Dermis microvascular lymphatic vessel endothelial cell (primary cell): Measurements from ENCODE around the gene RTBDN. TPM values are rescaled to one million over a fixed set of nuclear protein-coding genes. Genes with fewer than 3 reads are reported as not detected.

Experiments
- DNase-seq, 2 donors: peaks; one replicate each; pipeline versions ENCODE4 v3.0.0 to v3.0.0-alpha.2; 2010; ENCODE audit warnings: low read depth in 2 of 2
- total RNA-seq: library from RNA; depleted of rRNA; stranded (reverse); fragments of >200 nt; gene quantifications from 2 replicates; pipeline ENCODE4 v1.2.1, GENCODE V29; 2014

Gene RTBDN
- total RNA-seq, 1 donor from 2014 or later = not detected

- DNase-seq = peak; percentile 93 to 97
Observed at GRCh38 chr19:12782424-12783290, 51.7 kb downstream of the RTBDN start.

- DNase-seq = peak; percentile 90 to 95
Observed at GRCh38 chr19:12782174-12782423, 52.3 kb downstream of the RTBDN start.

- DNase-seq = peak in 1 of 2 donors; percentile 85
Observed at GRCh38 chr19:12779162-12779993, 55.0 kb downstream of the RTBDN start.

- no peak for DNase-seq
Observed at GRCh38 chr19:12778905-12779161, 55.5 kb downstream of the RTBDN start.

- DNase-seq = peak in 1 of 2 donors; percentile 85
Observed at GRCh38 chr19:12778017-12778904, 56.1 kb downstream of the RTBDN start.

GRCh38 chr19:12777217-12778016, 57.0 kb downstream of the RTBDN start:
- peak in 1 of 2 donors; percentile 81 for DNase-seq

Other genes with a start within 250 kb of the RTBDN start
- 6.5 and 6.8 TPM in 2 replicates for gene ZNF490, start 223.8 kb downstream of the RTBDN start, total RNA-seq
- 10.4 and 11.2 TPM in 2 replicates for gene ZNF791, start 223.7 kb downstream of the RTBDN start, total RNA-seq
- 35.4 and 68.9 TPM in 2 replicates for gene MAN2B1, start 167.8 kb downstream of the RTBDN start, total RNA-seq
- gene WDR83, start 167.8 kb downstream of the RTBDN start, total RNA-seq = 5.8 and 6.7 TPM in 2 replicates
- 46.1 and 53.2 TPM in 2 replicates for gene DHPS, start 152.7 kb downstream of the RTBDN start, total RNA-seq
- gene GNG14, start 146.6 kb downstream of the RTBDN start, total RNA-seq = not detected in 2 replicates
- 6.2 and 9.0 TPM in 2 replicates for gene FBXW9, start 137.9 kb downstream of the RTBDN start, total RNA-seq
- 14.2 and 34.3 TPM in 2 replicates for gene TNPO2, start 110.6 kb downstream of the RTBDN start, total RNA-seq
- 120 and 166 TPM in 2 replicates for gene TRIR, start 99.9 kb downstream of the RTBDN start, total RNA-seq
- gene GET3, start 97.1 kb downstream of the RTBDN start, total RNA-seq = 82.2 and 92.3 TPM in 2 replicates
- not detected in 2 replicates for gene BEST2, start 82.8 kb downstream of the RTBDN start, total RNA-seq
- 6.2 and 12.0 TPM in 2 replicates for gene HOOK2, start 59.0 kb downstream of the RTBDN start, total RNA-seq
- 71.4 and 164 TPM in 2 replicates for gene JUNB, start 43.1 kb downstream of the RTBDN start, total RNA-seq
- gene PRDX2, start 32.8 kb downstream of the RTBDN start, total RNA-seq = 199 and 256 TPM in 2 replicates
- not detected in 2 replicates for gene THSD8, start 32.5 kb downstream of the RTBDN start, total RNA-seq
- gene RNASEH2A, start 28.0 kb downstream of the RTBDN start, total RNA-seq = 15.0 and 16.6 TPM in 2 replicates
- gene MAST1, start 3.9 kb upstream of the RTBDN start, total RNA-seq = 0.26 and 1.1 TPM in 2 replicates
- gene DNASE2, start 46.9 kb upstream of the RTBDN start, total RNA-seq = 19.1 and 33.5 TPM in 2 replicates
- 0.13 and 0.25 TPM in 2 replicates for gene KLF1, start 52.6 kb upstream of the RTBDN start, total RNA-seq
- 18.9 and 20.4 TPM in 2 replicates for gene GCDH, start 56.6 kb upstream of the RTBDN start, total RNA-seq
- gene SYCE2, start 84.7 kb upstream of the RTBDN start, total RNA-seq = 0.25 and 0.26 TPM in 2 replicates
- 44.6 and 49.3 TPM in 2 replicates for gene FARSA, start 99.1 kb upstream of the RTBDN start, total RNA-seq
- 1,348 and 1,401 TPM in 2 replicates for gene CALR, start 104.0 kb upstream of the RTBDN start, total RNA-seq
- 52.4 and 59.2 TPM in 2 replicates for gene RAD23A, start 111.3 kb upstream of the RTBDN start, total RNA-seq
- gene GADD45GIP1, start 122.6 kb upstream of the RTBDN start, total RNA-seq = 17.6 and 24.0 TPM in 2 replicates
- 0.25 and 0.26 TPM in 2 replicates for gene DAND5, start 135.0 kb upstream of the RTBDN start, total RNA-seq
- gene NFIX, start 160.9 kb upstream of the RTBDN start, total RNA-seq = 16.9 and 22.3 TPM in 2 replicates